Smooth muscle cell of the brain vasculature (primary cell): ENCODE results near the gene SDCCAG8.

Experiments
- DNase-seq: peaks from one replicate; pipeline ENCODE4 v3.0.0-alpha.2; 2012; ENCODE audit warnings: low read depth, low spot score

Gene SDCCAG8

GRCh38 chr1:243547891-243548290, 292.1 kb downstream of the SDCCAG8 start:
- no peak for DNase-seq

- DNase-seq: no peak
Observed at GRCh38 chr1:243548516-243548915, 292.7 kb downstream of the SDCCAG8 start.

- no peak for DNase-seq
Observed at GRCh38 chr1:243549108-243549507, 293.3 kb downstream of the SDCCAG8 start.
